Epithelial cell of esophagus (primary cell): ENCODE results near the gene TMEM63C.

Source experiments
- DNase-seq: peaks from one replicate; pipeline ENCODE4 v3.0.0; 2010; ENCODE audit warnings: low read depth
- H3K4me3 ChIP-seq: 2 replicates; pipeline ENCODE4 v1.5.1; 2011; ENCODE audit warnings: mild to moderate bottlenecking, low read length, control low read depth
- CTCF ChIP-seq: IDR thresholded peaks from 2 replicates; pipeline ENCODE4 v1.5.1; 2011; ENCODE audit warnings: low read depth, mild to moderate bottlenecking, low read length, control low read depth, inconsistent platforms; ENCODE audit not compliant: insufficient read depth; ENCODE audit errors: missing control alignments

The TMEM63C gene

GRCh38 chr14:77212097-77212870 lies 30.7 kb downstream of the TMEM63C start:
- DNase-seq, result no peak
- H3K4me3 ChIP-seq, result no peak overlapping the region
- no peak for TF ChIP-seq CTCF

GRCh38 chr14:77212943-77213678 lies 31.5 kb downstream of the TMEM63C start:
- DNase-seq, result peak; percentile 82
- peak; percentile 93 for TF ChIP-seq CTCF
- no peak overlapping the region for H3K4me3 ChIP-seq

- no peak overlapping the region for H3K4me3 ChIP-seq
- no peak for TF ChIP-seq CTCF
- DNase-seq, result no peak
These were observed 32.0 kb downstream of the TMEM63C start for GRCh38 chr14:77213679-77214016.

- H3K4me3 ChIP-seq, result no peak overlapping the region
- no peak for DNase-seq
- TF ChIP-seq CTCF, result no peak
These were observed 32.6 kb downstream of the TMEM63C start for GRCh38 chr14:77214216-77214615.

GRCh38 chr14:77217551-77217950 lies 36.0 kb downstream of the TMEM63C start:
- no peak for DNase-seq
- no peak for TF ChIP-seq CTCF
- no peak overlapping the region for H3K4me3 ChIP-seq

GRCh38 chr14:77219591-77219990 lies 38.0 kb downstream of the TMEM63C start:
- no peak for DNase-seq
- H3K4me3 ChIP-seq, result no peak overlapping the region
- no peak for TF ChIP-seq CTCF
